HG03196 (cell line): ENCODE results near the gene PDE6A.

Experiments used
- ATAC-seq: cut with Tn5 transposase; IDR thresholded peaks from one replicate; pipeline ENCODE4 v1.9.1; 2021; ENCODE audit not compliant: unreplicated experiment

Gene PDE6A

DNA sequence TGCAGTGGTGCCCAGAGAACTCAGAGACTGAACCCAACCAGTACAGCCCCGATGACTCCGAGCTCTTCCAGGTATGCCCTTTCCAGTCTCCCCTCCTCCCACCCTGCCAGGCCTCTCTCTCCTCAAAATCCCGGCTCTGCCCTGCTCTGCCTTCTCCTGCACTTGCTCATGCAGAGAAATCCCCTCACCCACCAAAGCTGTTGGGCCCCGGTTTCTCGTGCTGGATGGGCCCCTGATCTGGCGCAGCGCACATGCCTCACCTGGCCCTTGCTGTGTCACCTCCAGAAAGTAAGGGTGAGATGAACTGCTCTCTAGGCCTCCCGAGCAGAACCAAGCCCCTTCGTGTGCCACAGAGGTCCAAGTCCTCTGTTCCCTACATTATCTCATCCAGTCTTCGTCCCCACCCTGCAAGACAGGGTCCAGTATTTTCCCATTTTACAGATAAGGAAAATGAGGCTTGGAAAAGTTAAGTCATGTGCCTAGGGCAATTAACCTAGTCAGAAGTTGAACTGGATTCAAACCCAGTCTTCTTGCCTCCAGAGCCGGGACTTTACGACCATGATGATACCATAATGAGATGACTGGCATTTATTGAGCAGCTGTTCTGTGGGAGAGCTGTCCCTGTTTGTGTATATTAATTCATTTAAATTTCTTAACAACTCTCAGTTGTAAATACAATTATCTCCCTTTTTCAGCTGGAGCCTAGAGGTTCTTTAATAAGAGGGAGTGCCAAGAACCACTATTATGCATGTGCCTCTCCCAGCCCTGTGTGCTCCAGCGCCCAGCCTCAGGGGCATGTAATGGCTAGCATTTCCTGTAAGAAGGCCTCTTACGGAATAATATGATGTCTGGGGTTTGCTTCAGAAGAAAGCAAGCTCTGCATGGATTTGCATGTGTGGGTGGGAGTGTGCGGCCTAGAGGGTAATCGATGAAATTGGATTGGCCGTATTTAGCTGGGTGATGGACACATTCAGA lies 123.8 kb downstream of the PDE6A start:
- no peak for ATAC-seq

DNA sequence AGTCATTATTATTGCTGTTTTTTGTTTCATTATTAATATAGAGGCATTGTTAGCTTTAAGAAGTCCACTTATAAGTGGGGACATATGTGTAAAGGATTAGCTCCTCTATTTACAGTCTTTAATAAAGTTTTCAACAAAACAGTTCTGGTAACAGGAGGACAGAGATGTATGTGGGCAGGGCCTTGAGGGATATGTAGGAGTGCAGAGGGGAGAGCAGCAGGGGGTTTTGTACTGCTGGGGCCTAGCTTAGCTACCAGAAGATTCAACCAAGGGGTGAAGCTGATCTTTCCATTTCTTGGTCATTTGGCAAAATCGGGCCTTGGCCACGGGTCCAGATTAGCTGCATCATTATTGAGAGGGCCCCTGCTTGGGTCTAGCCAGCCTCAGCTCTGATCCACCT lies 124.6 kb downstream of the PDE6A start:
- no peak for ATAC-seq

DNA sequence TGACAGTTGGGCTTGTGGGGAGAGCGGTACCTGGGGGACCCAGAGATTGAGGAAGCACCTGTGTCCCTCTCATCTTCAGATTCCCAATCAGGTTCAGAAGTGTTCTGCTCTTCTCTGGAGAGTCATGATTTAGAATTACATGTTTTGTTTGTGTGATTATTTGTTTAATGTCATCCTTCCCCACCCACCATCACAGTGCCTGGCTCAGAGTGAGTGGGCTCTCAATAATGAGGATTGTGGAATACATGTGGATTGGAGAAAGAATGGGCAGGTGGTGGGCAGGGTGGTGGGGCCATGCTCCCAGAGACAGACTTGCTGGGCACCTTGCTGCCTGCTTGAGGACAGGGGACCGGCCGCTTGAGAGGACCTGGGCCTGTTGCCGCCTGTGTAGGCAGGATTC lies 126.5 kb downstream of the PDE6A start:
- ATAC-seq, result no peak

DNA sequence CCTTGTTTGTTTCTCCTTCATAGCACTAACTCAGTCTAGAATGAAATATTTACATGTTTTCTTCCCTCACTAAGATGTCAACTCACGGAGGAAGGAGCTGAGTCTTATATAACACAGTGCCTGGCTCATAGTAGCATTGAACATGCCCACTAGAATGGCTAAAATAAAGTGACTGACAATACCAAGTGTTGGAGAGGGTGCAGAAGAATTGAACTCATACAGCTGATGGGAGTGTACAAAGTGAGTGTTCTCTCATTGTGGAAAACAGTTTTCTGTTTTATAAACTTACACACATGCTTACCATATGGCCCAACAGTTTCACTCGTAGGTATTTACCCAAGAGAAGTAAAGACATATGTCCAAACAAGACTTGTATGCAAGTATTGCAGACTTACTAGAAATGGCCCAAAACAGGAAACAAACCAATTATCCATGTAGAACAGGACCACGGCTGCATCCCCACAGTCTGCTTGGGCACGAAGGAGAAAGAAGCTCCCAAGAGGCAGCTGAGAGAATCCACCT lies 127.0 kb downstream of the PDE6A start:
- no peak for ATAC-seq

DNA sequence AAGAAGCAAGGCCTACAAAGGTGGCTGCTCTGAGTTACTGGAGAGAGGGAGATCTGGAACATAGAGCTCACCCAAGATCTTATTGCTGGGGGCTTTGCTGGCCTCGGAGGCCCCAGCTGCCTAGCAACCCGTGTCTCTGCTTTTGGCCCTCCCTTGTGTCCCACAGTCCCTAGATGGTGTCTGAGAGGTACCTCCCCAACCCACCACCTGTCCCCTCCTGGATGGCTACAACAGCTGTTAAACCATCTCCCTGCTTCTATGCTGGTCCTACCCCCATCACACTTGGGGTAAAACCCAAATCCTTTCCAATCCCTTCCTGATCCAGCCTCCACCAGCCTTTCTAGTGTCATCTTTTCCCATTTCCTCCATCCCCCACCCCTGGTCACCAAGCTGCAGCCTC lies 127.9 kb downstream of the PDE6A start:
- ATAC-seq, result no peak

DNA sequence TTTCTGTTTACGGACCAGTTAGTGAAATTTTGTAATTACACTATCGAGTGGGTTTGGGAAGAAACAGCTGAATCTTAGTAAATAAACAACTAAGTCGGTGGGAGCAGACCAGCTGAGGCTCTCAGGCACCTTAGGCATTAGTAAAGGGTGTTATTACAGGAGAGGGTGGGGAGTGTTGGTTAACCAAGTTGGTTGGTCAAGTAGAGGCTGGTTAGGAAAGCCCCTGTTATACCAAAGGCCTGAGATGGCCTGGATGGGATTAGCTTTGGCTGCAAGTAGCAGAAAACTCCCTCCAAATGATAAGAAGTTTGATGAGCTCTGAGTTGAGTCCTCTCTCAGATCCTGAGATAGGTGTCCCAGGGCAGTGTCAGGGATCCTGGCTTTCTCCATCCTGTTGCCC lies 133.1 kb downstream of the PDE6A start:
- no peak for ATAC-seq

DNA sequence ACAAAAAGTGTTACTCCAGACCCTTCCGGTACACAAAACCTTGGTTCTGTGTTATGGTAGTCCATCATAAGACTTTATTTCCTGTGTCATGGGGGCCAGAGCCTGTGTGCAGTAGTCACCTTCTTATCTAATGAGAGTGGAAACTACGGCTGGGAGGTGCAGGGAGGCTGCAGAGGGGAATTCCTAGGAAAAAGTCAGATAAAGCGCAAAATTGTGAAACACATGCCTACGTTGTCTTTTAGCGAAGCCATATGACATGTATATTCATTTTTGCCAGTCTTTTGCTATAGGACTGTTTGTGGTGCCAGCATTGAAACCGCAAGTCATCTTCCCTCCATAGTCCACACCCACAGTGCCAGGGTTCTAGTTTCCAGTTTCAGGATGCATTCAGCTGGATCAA lies 133.7 kb downstream of the PDE6A start:
- no peak for ATAC-seq

DNA sequence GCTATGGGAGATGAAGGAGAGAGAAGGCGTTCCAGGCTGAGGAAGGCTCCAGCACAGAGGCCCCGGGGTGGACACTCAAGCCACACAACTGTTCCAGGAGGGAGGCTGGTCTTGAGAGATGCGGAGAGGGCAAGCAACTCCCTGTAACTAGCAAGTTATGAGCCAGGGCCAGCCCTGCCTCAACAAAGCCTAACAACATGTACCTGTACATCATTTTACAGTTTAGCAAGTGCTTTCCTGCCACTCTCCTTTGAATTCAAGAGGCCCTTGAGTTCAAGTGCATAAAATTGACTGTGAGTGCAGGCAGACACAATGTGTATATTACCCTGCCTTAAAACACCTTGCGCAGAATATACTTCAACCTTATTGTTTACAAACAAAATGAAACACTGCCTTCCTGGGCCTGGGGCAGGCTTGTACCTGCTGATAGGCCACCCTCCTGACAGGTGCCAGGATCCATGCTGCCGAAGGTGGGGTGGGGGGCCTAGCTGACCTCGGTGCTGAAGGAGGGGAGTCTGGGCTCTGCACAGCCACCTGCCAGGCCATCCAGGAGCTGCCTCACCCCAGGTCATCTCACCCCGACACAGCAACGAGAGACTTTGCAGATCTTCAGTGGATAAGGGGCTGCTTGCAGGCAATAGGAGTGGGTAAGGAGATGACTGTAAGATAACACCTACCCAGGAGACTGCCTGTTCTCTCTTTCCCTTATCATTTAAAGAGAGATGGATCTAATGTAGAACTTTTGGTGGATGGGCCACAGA lies 134.5 kb downstream of the PDE6A start:
- no peak for ATAC-seq

DNA sequence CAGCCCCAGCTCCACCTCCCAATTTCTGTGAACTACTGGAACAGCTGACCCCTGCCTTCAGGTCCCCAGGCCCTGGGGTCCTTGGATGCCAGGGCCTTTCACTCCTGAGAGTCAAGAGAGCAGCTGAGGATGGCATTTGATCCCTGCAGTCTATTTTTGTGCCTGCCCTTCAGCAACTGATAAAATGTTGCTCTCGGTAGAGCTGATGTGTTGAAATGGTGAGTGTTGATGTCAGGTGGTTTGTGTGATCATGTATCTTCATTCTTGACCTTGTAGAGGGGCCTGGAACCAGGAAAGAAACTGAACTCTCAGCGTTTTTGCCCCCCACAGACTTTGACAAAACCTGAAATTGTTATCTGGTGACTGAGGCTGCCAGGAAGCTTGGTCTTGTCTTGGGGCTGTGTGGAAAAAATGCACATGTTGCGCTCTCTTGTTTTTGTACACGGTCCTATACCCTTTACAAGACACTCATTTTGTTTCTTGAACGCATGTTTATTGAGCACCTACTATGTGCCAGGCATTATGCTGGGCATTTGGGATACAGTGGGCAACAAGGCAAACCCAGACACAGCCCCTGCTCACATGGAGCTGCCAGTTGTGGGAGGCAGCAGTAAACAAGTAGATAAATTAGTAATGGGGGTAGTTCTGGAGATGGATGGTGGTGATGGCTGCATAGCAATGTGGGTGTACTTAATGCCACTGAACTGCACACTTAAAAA lies 136.2 kb downstream of the PDE6A start:
- ATAC-seq, result no peak
